Neural progenitor cell (in vitro differentiated cells): ENCODE data around the gene TBCD.

Experiments
- EZH2 ChIP-seq: fragments of 200-600 bp; sonication (generic); IDR thresholded peaks from 2 replicates; pipeline ENCODE4 v1.6.1; 2017; ENCODE audit warnings: antibody characterized with exemption, mild to moderate bottlenecking, moderate library complexity
- EZH2phosphoT487 ChIP-seq: fragments of 200-600 bp; sonication (generic); IDR thresholded peaks from 2 replicates; pipeline ENCODE4 v1.6.1; 2017; ENCODE audit warnings: antibody characterized with exemption
- TF ChIP-seq, protein P1 (sequence below): fragments of 200-600 bp; sonication (generic); IDR thresholded peaks from 2 replicates; pipeline ENCODE4 v1.5.1; 2017; ENCODE audit warnings: antibody characterized with exemption, mild to moderate bottlenecking

DNA sequence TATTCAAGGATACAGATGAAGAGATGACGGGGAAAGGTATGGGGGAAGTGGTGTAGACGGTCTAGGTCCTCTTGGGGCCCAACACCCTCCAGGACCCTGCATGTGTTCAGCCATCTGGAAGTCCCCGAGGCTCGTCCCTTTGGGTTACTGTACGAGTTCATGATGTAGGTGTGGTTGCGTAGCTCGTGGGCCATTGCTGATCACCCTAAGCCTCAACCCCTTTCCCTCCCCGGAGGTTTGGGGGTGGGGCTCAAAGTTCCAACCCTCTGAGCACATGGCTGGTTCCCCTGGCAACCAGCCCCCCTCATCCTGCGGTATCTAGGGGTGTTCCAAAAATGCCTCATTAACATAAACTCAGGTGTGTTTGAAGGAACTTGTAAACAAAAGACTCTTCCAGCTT lies 228.8 kb downstream of the TBCD start:
- TF ChIP-seq, protein P1, sequence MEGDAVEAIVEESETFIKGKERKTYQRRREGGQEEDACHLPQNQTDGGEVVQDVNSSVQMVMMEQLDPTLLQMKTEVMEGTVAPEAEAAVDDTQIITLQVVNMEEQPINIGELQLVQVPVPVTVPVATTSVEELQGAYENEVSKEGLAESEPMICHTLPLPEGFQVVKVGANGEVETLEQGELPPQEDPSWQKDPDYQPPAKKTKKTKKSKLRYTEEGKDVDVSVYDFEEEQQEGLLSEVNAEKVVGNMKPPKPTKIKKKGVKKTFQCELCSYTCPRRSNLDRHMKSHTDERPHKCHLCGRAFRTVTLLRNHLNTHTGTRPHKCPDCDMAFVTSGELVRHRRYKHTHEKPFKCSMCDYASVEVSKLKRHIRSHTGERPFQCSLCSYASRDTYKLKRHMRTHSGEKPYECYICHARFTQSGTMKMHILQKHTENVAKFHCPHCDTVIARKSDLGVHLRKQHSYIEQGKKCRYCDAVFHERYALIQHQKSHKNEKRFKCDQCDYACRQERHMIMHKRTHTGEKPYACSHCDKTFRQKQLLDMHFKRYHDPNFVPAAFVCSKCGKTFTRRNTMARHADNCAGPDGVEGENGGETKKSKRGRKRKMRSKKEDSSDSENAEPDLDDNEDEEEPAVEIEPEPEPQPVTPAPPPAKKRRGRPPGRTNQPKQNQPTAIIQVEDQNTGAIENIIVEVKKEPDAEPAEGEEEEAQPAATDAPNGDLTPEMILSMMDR = no peak
- TF ChIP-seq EZH2phosphoT487 (no peak), EZH2 (no peak)
